GM12878 (cell line): ENCODE measurements around the gene SLC35F6. TPM values are rescaled to one million over a fixed set of nuclear protein-coding genes. Genes with fewer than 3 reads are reported as not detected.

Experiments
- ATAC-seq: fragments of 200-7000 bp; cut with Tn5 transposase; 3 replicates; pipeline ENCODE4 v1.9.1; 2020; ENCODE audit warnings: mild to moderate bottlenecking, moderate library complexity
- BruUV-seq: library from RNA; stranded (reverse); fragments of 400-500 nt; replicated peaks from 2 replicates; lab custom pipeline; 2021; lab: Mats Ljungman, UMichigan
- CTCF ChIA-PET: fragments of 300-600 bp; sonication (Branson Sonifier 250); formaldehyde crosslinking; extraction: SDS; loops from one replicate; lab custom pipeline; 2021; ENCODE audit warnings: inconsistent platforms; lab: Yijun Ruan, JAX
- POLR2A ChIA-PET: fragments of 350-600 bp; formaldehyde crosslinking; extraction: SDS; loops from one replicate; lab custom pipeline; 2021; ENCODE audit warnings: inconsistent platforms; lab: Charles Lee
- RAD21 ChIA-PET: fragments of 300-600 bp; sonication (Branson Sonifier 250); formaldehyde crosslinking; loops from one replicate; lab custom pipeline; 2023; ENCODE audit warnings: antibody characterized with exemption; ENCODE audit not compliant: unreplicated experiment; lab: Charles Lee
- SMC1A ChIA-PET: fragments of 300-600 bp; sonication (Branson Sonifier 250); formaldehyde crosslinking; loops from one replicate; lab custom pipeline; 2023; ENCODE audit not compliant: unreplicated experiment, uncharacterized antibody; lab: Charles Lee
- DNase-seq: peaks from one replicate; pipeline ENCODE4 v3.0.0-alpha.2; 2011; ENCODE audit warnings: low read depth, low spot score
- FAIRE-seq: peaks from 3 replicates; lab custom pipeline; 2011; peaks lifted over from hg19 to GRCh38; lab: Jason Lieb, UNC
- H2AFZ ChIP-seq: 2 replicates; pipeline ENCODE4 v1.6.0; 2011; ENCODE audit warnings: low read depth, low read length, control low read depth; ENCODE audit not compliant: control insufficient read depth
- H3K27ac ChIP-seq: 2 replicates; pipeline ENCODE4 v1.5.1; 2011; ENCODE audit warnings: control low read depth; ENCODE audit not compliant: control insufficient read depth, insufficient read depth
- H3K27me3 ChIP-seq, 2 experiments: replicated peaks in 1 of 2; 2 replicates each; pipeline versions ENCODE4 v1.6.0 to v1.6.1; 2011; ENCODE audit warnings: low read length in 1 of 2; ENCODE audit not compliant: control insufficient read depth in 2 of 2, insufficient read depth in 2 of 2
- H3K36me3 ChIP-seq, 2 experiments: 2 replicates each; pipeline ENCODE4 v1.5.1; 2011; ENCODE audit warnings: low read length in 1 of 2; ENCODE audit not compliant: control insufficient read depth in 2 of 2, insufficient read depth in 2 of 2
- H3K4me1 ChIP-seq: 2 replicates; pipeline ENCODE4 v1.6.1; 2011; ENCODE audit warnings: mild to moderate bottlenecking, low read length, moderate library complexity, mixed read lengths; ENCODE audit not compliant: control insufficient read depth, insufficient read depth
- H3K4me2 ChIP-seq: 2 replicates; pipeline ENCODE4 v1.6.0; 2011; ENCODE audit warnings: control low read depth; ENCODE audit not compliant: control insufficient read depth, insufficient read depth
- H3K4me3 ChIP-seq: fragments of 200-600 bp; sonication (generic); 2 replicates; pipeline ENCODE4 v1.5.1; 2016
- H3K79me2 ChIP-seq: 2 replicates; pipeline ENCODE4 v1.6.0; 2011; ENCODE audit warnings: low read length; ENCODE audit not compliant: control insufficient read depth, insufficient read depth
- H3K9ac ChIP-seq: 2 replicates; pipeline ENCODE4 v1.8.0; 2011; ENCODE audit warnings: low read length, control low read depth, mixed read lengths; ENCODE audit not compliant: control insufficient read depth, insufficient read depth
- H3K9me3 ChIP-seq: replicated peaks from 3 replicates; pipeline ENCODE4 v1.5.1; 2011; ENCODE audit warnings: mild to moderate bottlenecking, low read length; ENCODE audit not compliant: control insufficient read depth, insufficient read depth
- H4K20me1 ChIP-seq: 2 replicates; pipeline ENCODE4 v1.6.0; 2011; ENCODE audit not compliant: control insufficient read depth, insufficient read depth
- ASH2L ChIP-seq: fragments of 300-600, 200-600 bp; sonication (generic); IDR thresholded peaks from 2 replicates; pipeline ENCODE4 v1.6.1; 2017; ENCODE audit warnings: low read depth, mild to moderate bottlenecking, borderline replicate concordance
- SRF ChIP-seq, 2 experiments: IDR thresholded peaks; 2 replicates each; pipeline ENCODE4 v1.6.1; 2011; ENCODE audit warnings: low read depth in 2 of 2, low read length in 2 of 2, mild to moderate bottlenecking in 1 of 2, moderate library complexity in 1 of 2
- TCF12 ChIP-seq: IDR thresholded peaks from 2 replicates; pipeline ENCODE4 v1.6.1; 2011; ENCODE audit warnings: low read depth, mild to moderate bottlenecking, low read length
- WRNIP1 ChIP-seq: IDR thresholded peaks from 2 replicates; pipeline ENCODE4 v1.6.1; 2011; ENCODE audit warnings: low read depth, low read length, improper control_type of control experiment, borderline replicate concordance
- YBX1 ChIP-seq: fragments of 450-650 bp; IDR thresholded peaks from 2 replicates; pipeline ENCODE4 v1.6.1; 2016; ENCODE audit warnings: antibody characterized with exemption
- ZBED1 ChIP-seq: IDR thresholded peaks from 2 replicates; pipeline ENCODE4 v1.6.1; 2016; ENCODE audit warnings: borderline replicate concordance
- ZBTB40 ChIP-seq: fragments of 450-650 bp; IDR thresholded peaks from 2 replicates; pipeline ENCODE4 v1.6.1; 2016; ENCODE audit warnings: mild to moderate bottlenecking, moderate library complexity, borderline replicate concordance
- ZNF622 ChIP-seq: fragments of 450-650 bp; IDR thresholded peaks from 2 replicates; pipeline ENCODE4 v1.6.1; 2017; ENCODE audit warnings: mild to moderate bottlenecking, inconsistent platforms
- ZNF687 ChIP-seq: fragments of 450-650 bp; IDR thresholded peaks from 2 replicates; pipeline ENCODE4 v1.6.1; 2017; ENCODE audit warnings: mild to moderate bottlenecking, moderate library complexity
- WGBS: methylation state at CpG from one replicate; pipeline ENCODE4 v1.1.6; 2016; ENCODE audit warnings: low lambda C conversion rate; ENCODE audit not compliant: insufficient replicate concordance, insufficient coverage; ENCODE audit errors: missing lambda C conversion rate; 5-methylcytosine and 5-hydroxymethylcytosine counted together
- in situ Hi-C: fragments of 300-500 bp; cut with MboI; formaldehyde crosslinking; loops from 9 replicates; pipeline ENCODE4 v1.14.3; 2018; ENCODE audit warnings: mixed read lengths
- intact Hi-C: fragments of 100-400 bp; cut with micrococcal nuclease; formaldehyde crosslinking; loops from one replicate; pipeline ENCODE4 v1.14.2; 2022; ENCODE audit not compliant: unreplicated experiment
- polyA plus RNA-seq, 11 experiments: library from polyadenylated mRNA; depleted of rRNA in 4 of 11; unstranded in 6 of 11; stranded (reverse) in 5 of 11; fragments of >200 nt; fragmentation: Nextera tagmentation in 4 of 11; fragmentation: Illumina TruSeq in 1 of 11; extraction: Ambion mirVana in 4 of 11; extraction: Trizol in 1 of 11; gene quantifications; 1 replicate in 1 of 11; 2 replicates in 10 of 11; pipeline versions ENCODE4 v1.2.1 to v1.2.3, GENCODE V29; 2011 to 2016; ENCODE audit warnings: inconsistent platforms in 2 of 11, missing spikeins in 2 of 11, low read depth in 1 of 11
- total RNA-seq, 4 experiments: library from RNA; depleted of rRNA in 3 of 4; stranded (reverse); fragments of >200 nt in 3 of 4; fragmentation: Illumina TruSeq in 1 of 4; extraction: Trizol in 1 of 4; gene quantifications; 2 replicates each; pipeline versions ENCODE4 v1.2.1 to v1.2.3, GENCODE V29; 2013 to 2021

Gene SLC35F6
- total and polyA plus RNA-seq, 10 of the 15 experiments (the other 5 are each of a cell fraction or from before 2014, with no cell fraction given): 4.0 to 10.5 (median 8.0) TPM

GRCh38 chr2:26811261-26811660, 47.2 kb downstream of the SLC35F6 start:
- no peak overlapping the region for H3K9ac ChIP-seq
- no peak for DNase-seq
- H3K4me3 ChIP-seq: no peak overlapping the region
- SMC1A ChIA-PET: no interaction called here
- no peaks in the 10 kb centered on the region for H3K79me2 ChIP-seq
- no peaks in the 10 kb centered on the region for H3K27me3 ChIP-seq
- H3K9me3 ChIP-seq: no peaks in the 10 kb centered on the region
- no peaks in the 10 kb centered on the region for H3K4me1 ChIP-seq
- TF ChIP-seq WRNIP1 (no peak), SRF (IDR thresholded peaks at IDR 0.05; ENCODE audit: low read depth in 2 of 2, low read length in 2 of 2) (no peak), TCF12 (no peak), ZBTB40 (no peak), ZNF687 (no peak), ZBED1 (no peak), YBX1 (no peak), ASH2L (no peak), ZNF622 (no peak)
- TF ChIP-seq, all 136 proteins: peak for 0
- 13% methylated on average over 8 of the region's 8 CpGs for WGBS
- intact Hi-C loops (no loop called here), in situ Hi-C loops (no loop called here)
- ATAC-seq (no peak), FAIRE-seq (no peak)
- Histone ChIP-seq H3K27ac (no peak overlapping the region), H3K36me3 (no peaks in the 10 kb centered on the region), H3K4me2 (no peak overlapping the region), H4K20me1 (no peaks in the 10 kb centered on the region), H2AFZ (no peak overlapping the region)
- no TSS peak for BruUV-seq
- POLR2A ChIA-PET: no interaction called here
- RAD21 ChIA-PET: no interaction called here
- CTCF ChIA-PET: no interaction called here
